ENCODE measurements around the gene PPP2R5E. TPM values are rescaled to one million over a fixed set of nuclear protein-coding genes. Genes with fewer than 3 reads are reported as not detected.

Gene PPP2R5E
- total and polyA plus RNA-seq, 2 donors (not counting 3 experiments of a cell fraction or from before 2014, with no cell fraction given), result 4.9 to 52.5 TPM

DNA sequence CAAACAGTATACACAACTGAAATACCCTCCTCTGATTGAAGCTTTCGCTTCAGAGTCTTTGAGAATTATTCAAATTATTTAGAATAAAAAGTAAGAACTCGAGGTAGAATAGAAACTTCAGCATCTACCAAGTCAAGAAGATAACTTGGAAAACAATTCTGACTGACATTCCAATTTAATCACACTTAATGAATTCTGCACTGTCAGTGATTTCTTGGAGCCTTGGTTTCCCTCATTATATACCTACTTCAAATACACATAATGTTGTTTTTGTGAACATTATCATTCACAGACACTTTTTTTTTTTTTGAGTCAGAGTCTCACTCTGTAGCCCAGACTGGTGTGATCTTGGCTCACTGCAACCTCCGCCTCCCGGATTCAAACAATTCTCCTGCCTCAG, 27.9 kb downstream of the PPP2R5E start:
- peaks cover 16% of the 10 kb centered on the region for H4K20me1 ChIP-seq (replicated peaks; ENCODE audit: control insufficient read depth, extremely low read depth, insufficient read depth, low read length)
- no peak overlapping the region for H3K4me3 ChIP-seq (replicated peaks in 1 of 3; ENCODE audit: insufficient read depth in 1 of 3, low read depth in 1 of 3, low read length in 3 of 3)
- intact Hi-C loops (cut with micrococcal nuclease), result no loop called here
- no peaks in the 10 kb centered on the region for H3K9me3 ChIP-seq (replicated peaks; ENCODE audit: control insufficient read depth, insufficient read depth, low read length)
- dilution Hi-C loops (cut with MboI; ENCODE audit: extremely low pct_ligation_motif_present, low sequenced_read_pairs), result no loop called here
- DNase-seq (ENCODE audit: low read depth, low spot score), result no peak
- BruUV-seq (replicated peaks), result no TSS peak
- H3K9ac ChIP-seq (replicated peaks; ENCODE audit: extremely low read depth, insufficient read depth, low read length), result no peak overlapping the region
- H3K79me2 ChIP-seq (ENCODE audit: control insufficient read depth, insufficient read depth, low read length), result peaks cover 70% of the 10 kb centered on the region
- H3K27me3 ChIP-seq (ENCODE audit: control insufficient read depth in 2 of 2, insufficient read depth in 2 of 2, low read length in 2 of 2), result no peaks in the 10 kb centered on the region
- peaks cover 4% of the 10 kb centered on the region for H3K9me1 ChIP-seq (replicated peaks; ENCODE audit: control insufficient read depth, extremely low read depth, insufficient read depth, low read length)
- no peak overlapping the region for H3K27ac ChIP-seq (ENCODE audit: insufficient read depth, low read depth, low read length)
- no peak overlapping the region for H2AFZ ChIP-seq (ENCODE audit: low read depth, low read length)
- no peak overlapping the region for H3K4me2 ChIP-seq (ENCODE audit: insufficient read depth, low read length)
- no peaks in the 10 kb centered on the region for H3K4me1 ChIP-seq (ENCODE audit: control insufficient read depth, extremely low read depth, insufficient read depth, low read length)
- POLR2A ChIA-PET, result no interaction called here
- no peaks in the 10 kb centered on the region for H3K36me3 ChIP-seq (ENCODE audit: control insufficient read depth in 2 of 2, extremely low read depth in 1 of 2, insufficient read depth in 2 of 2, low read length in 2 of 2)
- CTCF ChIA-PET, result interaction anchor here (0.7 to 1.1 kb wide), 2 partner anchors 14 to 159 kb away, joined by 3 read pairs; no protein-coding TSS in a partner anchor
- TF ChIP-seq POLR2A (IDR thresholded peaks at IDR 0.05; ENCODE audit: low read depth, low read length), result no peak
- TF ChIP-seq MYC (IDR thresholded peaks at IDR 0.05; ENCODE audit: low read depth, low read length), result no peak
- no peak for TF ChIP-seq POLR2AphosphoS5 (IDR thresholded peaks at IDR 0.05; ENCODE audit: insufficient read depth, low read depth, low read length)
- TF ChIP-seq, protein P1, sequence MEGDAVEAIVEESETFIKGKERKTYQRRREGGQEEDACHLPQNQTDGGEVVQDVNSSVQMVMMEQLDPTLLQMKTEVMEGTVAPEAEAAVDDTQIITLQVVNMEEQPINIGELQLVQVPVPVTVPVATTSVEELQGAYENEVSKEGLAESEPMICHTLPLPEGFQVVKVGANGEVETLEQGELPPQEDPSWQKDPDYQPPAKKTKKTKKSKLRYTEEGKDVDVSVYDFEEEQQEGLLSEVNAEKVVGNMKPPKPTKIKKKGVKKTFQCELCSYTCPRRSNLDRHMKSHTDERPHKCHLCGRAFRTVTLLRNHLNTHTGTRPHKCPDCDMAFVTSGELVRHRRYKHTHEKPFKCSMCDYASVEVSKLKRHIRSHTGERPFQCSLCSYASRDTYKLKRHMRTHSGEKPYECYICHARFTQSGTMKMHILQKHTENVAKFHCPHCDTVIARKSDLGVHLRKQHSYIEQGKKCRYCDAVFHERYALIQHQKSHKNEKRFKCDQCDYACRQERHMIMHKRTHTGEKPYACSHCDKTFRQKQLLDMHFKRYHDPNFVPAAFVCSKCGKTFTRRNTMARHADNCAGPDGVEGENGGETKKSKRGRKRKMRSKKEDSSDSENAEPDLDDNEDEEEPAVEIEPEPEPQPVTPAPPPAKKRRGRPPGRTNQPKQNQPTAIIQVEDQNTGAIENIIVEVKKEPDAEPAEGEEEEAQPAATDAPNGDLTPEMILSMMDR (IDR thresholded peaks at IDR 0.05; ENCODE audit: extremely low read depth in 1 of 2, insufficient read depth in 1 of 2, low read depth in 1 of 2, low read length in 2 of 2), result no peak
- TF ChIP-seq EZH2 (IDR thresholded peaks at IDR 0.05; ENCODE audit: borderline replicate concordance, low read depth, low read length, severe bottlenecking), result no peak
- no peak for TF ChIP-seq JUN (IDR thresholded peaks at IDR 0.05; ENCODE audit: borderline replicate concordance, insufficient read depth, insufficient read length, low read depth)
- TF ChIP-seq, protein P2, sequence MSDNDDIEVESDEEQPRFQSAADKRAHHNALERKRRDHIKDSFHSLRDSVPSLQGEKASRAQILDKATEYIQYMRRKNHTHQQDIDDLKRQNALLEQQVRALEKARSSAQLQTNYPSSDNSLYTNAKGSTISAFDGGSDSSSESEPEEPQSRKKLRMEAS (IDR thresholded peaks at IDR 0.05; ENCODE audit: insufficient read depth, insufficient read length), result no peak
- no peak for TF ChIP-seq FOS (IDR thresholded peaks at IDR 0.05; ENCODE audit: borderline replicate concordance, insufficient read depth, low read length)
- TF ChIP-seq GATA2 (IDR thresholded peaks at IDR 0.05; ENCODE audit: insufficient read depth, insufficient read length, low read depth, low read length), result no peak
- no peak for FAIRE-seq

Measured in endothelial cell of umbilical vein (primary cell).